ENCODE measurements around the gene OSBP2.

OSBP2 gene

GRCh38 chr22:30940685-30941362, 246.2 kb downstream of the OSBP2 start:
- DNase-seq (ENCODE audit: extremely low spot score): no peak
- ChIA-PET POLR2A (interaction anchor here (0.6 kb wide), 1 partner anchor 21 kb away, joined by 3 read pairs; no protein-coding TSS in a partner anchor), CTCF (interaction anchor here (0.7 kb wide), 1 partner anchor 271 kb away, joined by 3 read pairs; no protein-coding TSS in a partner anchor)
- TF ChIP-seq HDGF (IDR thresholded peaks at IDR 0.05; ENCODE audit: borderline replicate concordance) (no peak), ARNT (IDR thresholded peaks at IDR 0.05) (no peak), TARDBP (IDR thresholded peaks at IDR 0.05) (no peak), FOXM1 (IDR thresholded peaks at IDR 0.05; ENCODE audit: borderline replicate concordance) (no peak), SP1 (IDR thresholded peaks at IDR 0.05) (no peak), SUZ12 (IDR thresholded peaks at IDR 0.05) (no peak), L3MBTL2 (conservative IDR thresholded peaks at IDR 0.05) (no peak), BHLHE40 (IDR thresholded peaks at IDR 0.05; ENCODE audit: borderline replicate concordance) (no peak), FOXK2 (IDR thresholded peaks at IDR 0.05) (no peak), FOXA1 (IDR thresholded peaks at IDR 0.05) (no peak)

DNA sequence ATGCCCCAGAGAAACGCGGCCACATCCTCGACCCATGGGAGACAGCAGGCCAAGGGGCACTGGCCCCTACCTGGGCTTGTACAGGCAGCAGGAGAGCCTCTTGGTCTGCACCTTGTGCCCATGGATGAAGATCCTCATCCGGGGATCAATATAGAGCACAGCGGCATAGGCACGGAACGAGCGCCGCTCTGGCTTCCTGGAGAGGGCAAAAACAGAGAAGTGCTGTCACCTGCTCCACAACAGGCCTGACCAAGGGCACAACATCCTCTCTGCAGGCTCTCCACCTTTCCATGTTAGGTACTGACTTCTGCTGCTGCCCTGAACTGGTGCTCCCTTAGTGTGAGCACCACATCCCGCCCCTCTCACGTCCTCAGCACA, 246.7 kb downstream of the OSBP2 start:
- CTCF ChIA-PET: no interaction called here
- no peak for DNase-seq (ENCODE audit: extremely low spot score)
- no peak for TF ChIP-seq NFRKB (IDR thresholded peaks at IDR 0.05)
- TF ChIP-seq SUZ12 (IDR thresholded peaks at IDR 0.05): no peak
- no peak for TF ChIP-seq TARDBP (IDR thresholded peaks at IDR 0.05)
- TF ChIP-seq SP1 (IDR thresholded peaks at IDR 0.05): no peak
- TF ChIP-seq HDGF (IDR thresholded peaks at IDR 0.05; ENCODE audit: borderline replicate concordance): no peak
- TF ChIP-seq CTBP1 (IDR thresholded peaks at IDR 0.05; ENCODE audit: borderline replicate concordance): no peak
- TF ChIP-seq L3MBTL2 (conservative IDR thresholded peaks at IDR 0.05): no peak
- TF ChIP-seq, protein P1, sequence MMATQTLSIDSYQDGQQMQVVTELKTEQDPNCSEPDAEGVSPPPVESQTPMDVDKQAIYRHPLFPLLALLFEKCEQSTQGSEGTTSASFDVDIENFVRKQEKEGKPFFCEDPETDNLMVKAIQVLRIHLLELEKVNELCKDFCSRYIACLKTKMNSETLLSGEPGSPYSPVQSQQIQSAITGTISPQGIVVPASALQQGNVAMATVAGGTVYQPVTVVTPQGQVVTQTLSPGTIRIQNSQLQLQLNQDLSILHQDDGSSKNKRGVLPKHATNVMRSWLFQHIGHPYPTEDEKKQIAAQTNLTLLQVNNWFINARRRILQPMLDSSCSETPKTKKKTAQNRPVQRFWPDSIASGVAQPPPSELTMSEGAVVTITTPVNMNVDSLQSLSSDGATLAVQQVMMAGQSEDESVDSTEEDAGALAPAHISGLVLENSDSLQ (IDR thresholded peaks at IDR 0.05): no peak
- TF ChIP-seq BHLHE40 (IDR thresholded peaks at IDR 0.05; ENCODE audit: borderline replicate concordance): no peak
- TF ChIP-seq FOXK2 (IDR thresholded peaks at IDR 0.05): no peak
- TF ChIP-seq ARNT (IDR thresholded peaks at IDR 0.05): no peak
- no peak for TF ChIP-seq FOXA1 (IDR thresholded peaks at IDR 0.05)
- TF ChIP-seq ZNF384 (IDR thresholded peaks at IDR 0.05): no peak
- no peak for TF ChIP-seq LEF1 (IDR thresholded peaks at IDR 0.05; ENCODE audit: borderline replicate concordance)
- TF ChIP-seq ELF4 (IDR thresholded peaks at IDR 0.05): no peak
- TF ChIP-seq FOXM1 (IDR thresholded peaks at IDR 0.05; ENCODE audit: borderline replicate concordance): no peak
- POLR2A ChIA-PET: no interaction called here

GRCh38 chr22:30943368-30943767, 248.7 kb downstream of the OSBP2 start:
- no peak for DNase-seq (ENCODE audit: extremely low spot score)
- CTCF ChIA-PET: no interaction called here
- POLR2A ChIA-PET: no interaction called here
- TF ChIP-seq FOXK2 (IDR thresholded peaks at IDR 0.05) (no peak), SP1 (IDR thresholded peaks at IDR 0.05) (no peak), L3MBTL2 (conservative IDR thresholded peaks at IDR 0.05) (no peak), ARNT (IDR thresholded peaks at IDR 0.05) (no peak), CTBP1 (IDR thresholded peaks at IDR 0.05; ENCODE audit: borderline replicate concordance) (no peak), ELF4 (IDR thresholded peaks at IDR 0.05) (no peak)

DNA sequence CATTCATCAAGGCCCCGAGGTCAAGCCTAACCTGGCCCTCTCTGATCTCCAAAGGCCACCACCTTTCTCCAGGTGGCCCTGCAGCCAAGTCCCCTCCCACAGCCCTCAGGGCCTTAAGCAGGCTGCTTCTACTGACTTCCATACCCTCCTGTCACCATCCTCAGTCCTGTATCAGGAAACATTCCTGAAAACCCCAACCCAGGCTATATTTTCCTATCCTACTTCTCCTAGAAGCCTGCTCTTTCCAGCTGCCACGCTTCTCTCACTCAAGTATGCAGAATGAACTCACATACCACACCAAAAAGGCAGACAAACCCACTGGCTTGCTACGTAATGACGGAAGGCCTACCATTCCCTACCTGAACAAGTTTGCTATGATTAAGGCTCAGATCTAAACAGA, 250.3 kb downstream of the OSBP2 start:
- no peak for DNase-seq (ENCODE audit: extremely low spot score)
- CTCF ChIA-PET: interaction anchor here (0.6 kb wide), 1 partner anchor 144 kb away, joined by 4 read pairs; no protein-coding TSS in a partner anchor
- TF ChIP-seq BHLHE40 (IDR thresholded peaks at IDR 0.05; ENCODE audit: borderline replicate concordance): no peak
- POLR2A ChIA-PET: interaction anchor here (1.4 kb wide), 1 partner anchor 24 kb away, joined by 5 read pairs; the partner anchor contains the start of genes MORC2 and TUG1

DNA sequence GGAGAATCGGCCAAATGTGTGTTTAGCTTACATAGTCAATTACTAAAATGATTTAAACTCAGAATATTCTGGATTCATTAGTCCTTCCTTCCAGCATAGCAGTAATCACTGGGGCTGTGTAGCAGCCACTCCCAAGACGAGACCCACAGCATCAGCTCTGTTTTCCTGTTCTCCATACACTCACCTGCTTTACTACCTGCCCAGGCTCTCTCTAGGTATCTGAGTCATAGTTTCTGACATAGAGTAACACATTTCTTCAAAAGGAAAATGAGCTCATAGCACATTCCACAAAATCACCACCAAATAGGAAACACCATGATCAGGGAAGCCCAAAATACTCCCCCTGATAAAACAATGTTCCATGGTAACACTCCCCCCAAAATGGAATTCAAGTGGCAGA, 251.0 kb downstream of the OSBP2 start:
- DNase-seq (ENCODE audit: extremely low spot score): no peak
- ChIA-PET CTCF (interaction anchor here (0.6 kb wide), 1 partner anchor 143 kb away, joined by 4 read pairs; no protein-coding TSS in a partner anchor), POLR2A (interaction anchor here (1.4 kb wide), 1 partner anchor 23 kb away, joined by 5 read pairs; the partner anchor contains the start of genes MORC2 and TUG1)
- TF ChIP-seq FOXM1 (IDR thresholded peaks at IDR 0.05; ENCODE audit: borderline replicate concordance): no peak

- TF ChIP-seq LEF1 (IDR thresholded peaks at IDR 0.05; ENCODE audit: borderline replicate concordance) (no peak), L3MBTL2 (conservative IDR thresholded peaks at IDR 0.05) (no peak), FOXA1 (IDR thresholded peaks at IDR 0.05) (no peak), CTBP1 (IDR thresholded peaks at IDR 0.05; ENCODE audit: borderline replicate concordance) (no peak), FOXK2 (IDR thresholded peaks at IDR 0.05) (no peak), HDGF (IDR thresholded peaks at IDR 0.05; ENCODE audit: borderline replicate concordance) (no peak), SP1 (IDR thresholded peaks at IDR 0.05) (no peak), ELF4 (IDR thresholded peaks at IDR 0.05) (no peak), SUZ12 (IDR thresholded peaks at IDR 0.05) (no peak), TARDBP (IDR thresholded peaks at IDR 0.05) (no peak), FOXM1 (IDR thresholded peaks at IDR 0.05; ENCODE audit: borderline replicate concordance) (no peak), ZNF384 (IDR thresholded peaks at IDR 0.05) (no peak), NFRKB (IDR thresholded peaks at IDR 0.05) (no peak), ARNT (IDR thresholded peaks at IDR 0.05) (no peak), BHLHE40 (IDR thresholded peaks at IDR 0.05; ENCODE audit: borderline replicate concordance) (no peak)
- TF ChIP-seq, protein P1 (IDR thresholded peaks at IDR 0.05): no peak
- ChIA-PET CTCF (no interaction called here), POLR2A (interaction anchor here (1.2 kb wide), 1 partner anchor 22 kb away, joined by 3 read pairs; the partner anchor contains the start of genes MORC2 and TUG1)
- DNase-seq (ENCODE audit: extremely low spot score): no peak
Observed at GRCh38 chr22:30946354-30946753, 251.7 kb downstream of the OSBP2 start.
